Fibroblast of lung (primary cell): ENCODE results near the gene FAM210A.

Experiments used
- EZH2 ChIP-seq: IDR thresholded peaks from 2 replicates; pipeline ENCODE4 v1.5.1; 2012; ENCODE audit warnings: low read length, control low read depth, mild to moderate bottlenecking; ENCODE audit errors: missing control alignments
- TF ChIP-seq, protein P1 (sequence below), 2 donors: IDR thresholded peaks in 1 of 2; conservative IDR thresholded peaks in 1 of 2; 1 replicate in 1 of 2; 2 replicates in 1 of 2; pipeline ENCODE4 v1.5.1; 2011 to 2012; ENCODE audit warnings: low read length in 2 of 2, control low read depth in 1 of 2, inconsistent platforms in 1 of 2, low read depth in 1 of 2, mild to moderate bottlenecking in 1 of 2

DNA sequence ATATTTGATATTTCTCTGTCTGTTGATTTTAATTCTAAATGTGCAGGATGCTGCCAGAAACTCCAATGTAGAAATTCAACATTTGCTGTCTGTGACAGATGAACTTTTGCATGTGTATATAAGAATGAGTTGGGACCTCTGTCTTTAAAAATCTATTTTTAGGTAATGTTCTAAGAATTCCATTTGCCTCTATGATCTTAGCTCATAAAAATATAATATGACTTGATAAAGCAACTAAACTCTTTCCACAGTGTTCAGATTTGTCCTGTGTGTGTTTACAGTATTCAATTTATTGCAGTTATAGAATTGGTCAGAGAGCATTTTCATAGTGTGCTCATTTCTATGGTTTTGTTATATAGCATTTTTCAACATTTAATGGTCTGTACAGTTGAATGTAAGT is 33.7 kb upstream of the FAM210A start:
- TF ChIP-seq, protein P1, sequence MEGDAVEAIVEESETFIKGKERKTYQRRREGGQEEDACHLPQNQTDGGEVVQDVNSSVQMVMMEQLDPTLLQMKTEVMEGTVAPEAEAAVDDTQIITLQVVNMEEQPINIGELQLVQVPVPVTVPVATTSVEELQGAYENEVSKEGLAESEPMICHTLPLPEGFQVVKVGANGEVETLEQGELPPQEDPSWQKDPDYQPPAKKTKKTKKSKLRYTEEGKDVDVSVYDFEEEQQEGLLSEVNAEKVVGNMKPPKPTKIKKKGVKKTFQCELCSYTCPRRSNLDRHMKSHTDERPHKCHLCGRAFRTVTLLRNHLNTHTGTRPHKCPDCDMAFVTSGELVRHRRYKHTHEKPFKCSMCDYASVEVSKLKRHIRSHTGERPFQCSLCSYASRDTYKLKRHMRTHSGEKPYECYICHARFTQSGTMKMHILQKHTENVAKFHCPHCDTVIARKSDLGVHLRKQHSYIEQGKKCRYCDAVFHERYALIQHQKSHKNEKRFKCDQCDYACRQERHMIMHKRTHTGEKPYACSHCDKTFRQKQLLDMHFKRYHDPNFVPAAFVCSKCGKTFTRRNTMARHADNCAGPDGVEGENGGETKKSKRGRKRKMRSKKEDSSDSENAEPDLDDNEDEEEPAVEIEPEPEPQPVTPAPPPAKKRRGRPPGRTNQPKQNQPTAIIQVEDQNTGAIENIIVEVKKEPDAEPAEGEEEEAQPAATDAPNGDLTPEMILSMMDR (conservative IDR thresholded peaks at IDR 0.05 in 1 of 2, IDR thresholded peaks at IDR 0.05 in 1 of 2; ENCODE audit: low read depth in 1 of 2, low read length in 2 of 2) = no peak
- TF ChIP-seq EZH2 = no peak
